HepG2 (cell line): ENCODE measurements around the gene FOXK2. TPM values are rescaled to one million over a fixed set of nuclear protein-coding genes. Genes with fewer than 3 reads are reported as not detected.

ENCODE experiments used
- CERS6 ChIP-seq: sonication (generic); formaldehyde crosslinking; IDR thresholded peaks from 2 replicates; pipeline ENCODE4 v1.5.0; 2020; ENCODE audit warnings: missing genetic modification reagents
- DNMT1 ChIP-seq: sonication (generic); formaldehyde crosslinking; IDR thresholded peaks from 2 replicates; pipeline ENCODE4 v1.5.1; 2020; ENCODE audit warnings: mild to moderate bottlenecking, missing genetic modification reagents
- ELK4 ChIP-seq: sonication (generic); formaldehyde crosslinking; IDR thresholded peaks from 2 replicates; pipeline ENCODE4 v1.9.0; 2021; ENCODE audit warnings: missing genetic modification reagents, borderline replicate concordance
- GATA4 ChIP-seq: sonication (generic); IDR thresholded peaks from 2 replicates; pipeline ENCODE4 v1.6.1; 2016; ENCODE audit warnings: antibody characterized with exemption, low read depth, borderline replicate concordance
- IRF9 ChIP-seq: sonication (generic); formaldehyde crosslinking; IDR thresholded peaks from 2 replicates; pipeline ENCODE4 v1.8.0; 2022; ENCODE audit warnings: missing genetic modification reagents, mild to moderate bottlenecking, borderline replicate concordance
- KAT8 ChIP-seq: IDR thresholded peaks from 2 replicates; pipeline ENCODE4 v1.6.1; 2016; ENCODE audit warnings: missing genetic modification reagents, missing compliant biosample characterization
- KDM1A ChIP-seq: IDR thresholded peaks from 2 replicates; pipeline ENCODE4 v1.6.1; 2016; ENCODE audit warnings: missing compliant biosample characterization
- KDM3A ChIP-seq: IDR thresholded peaks from 2 replicates; pipeline ENCODE4 v1.6.1; 2018; ENCODE audit warnings: low read depth, missing compliant biosample characterization
- MTA1 ChIP-seq: sonication (generic); formaldehyde crosslinking; IDR thresholded peaks from 2 replicates; pipeline ENCODE4 v1.4.0; 2020; ENCODE audit warnings: missing genetic modification reagents, mild to moderate bottlenecking, borderline replicate concordance
- NAIF1 ChIP-seq: sonication (generic); formaldehyde crosslinking; IDR thresholded peaks from 2 replicates; pipeline ENCODE4 v1.5.0; 2020; ENCODE audit warnings: mild to moderate bottlenecking, missing genetic modification reagents, borderline replicate concordance
- NKX3-1 ChIP-seq: sonication (generic); formaldehyde crosslinking; IDR thresholded peaks from 2 replicates; pipeline ENCODE4 v1.5.0; 2020; ENCODE audit warnings: missing genetic modification reagents
- NR3C1 ChIP-seq: sonication (generic); formaldehyde crosslinking; IDR thresholded peaks from 2 replicates; pipeline ENCODE4 v1.4.0; 2020; ENCODE audit warnings: missing genetic modification reagents
- RARG ChIP-seq: sonication (generic); formaldehyde crosslinking; IDR thresholded peaks from 2 replicates; pipeline ENCODE4 v1.4.0; 2020; ENCODE audit warnings: low read depth, mild to moderate bottlenecking, missing genetic modification reagents
- RBAK ChIP-seq: sonication (generic); formaldehyde crosslinking; IDR thresholded peaks from 2 replicates; pipeline ENCODE4 v1.5.1; 2020; ENCODE audit warnings: mild to moderate bottlenecking, missing genetic modification reagents
- RXRB ChIP-seq: IDR thresholded peaks from 2 replicates; pipeline ENCODE4 v1.6.1; 2016; ENCODE audit warnings: borderline replicate concordance, missing genetic modification reagents, missing compliant biosample characterization
- SAP130 ChIP-seq: IDR thresholded peaks from 2 replicates; pipeline ENCODE4 v1.6.1; 2016; ENCODE audit warnings: low read depth
- SMAD3 ChIP-seq: sonication (generic); formaldehyde crosslinking; IDR thresholded peaks from 2 replicates; pipeline ENCODE4 v1.4.0; 2020; ENCODE audit warnings: missing genetic modification reagents
- SOX5 ChIP-seq: IDR thresholded peaks from 2 replicates; pipeline ENCODE4 v1.6.1; 2016; ENCODE audit warnings: borderline replicate concordance
- THRA ChIP-seq: sonication (generic); formaldehyde crosslinking; IDR thresholded peaks from 2 replicates; pipeline ENCODE4 v1.4.0; 2020; ENCODE audit warnings: missing genetic modification reagents, borderline replicate concordance
- ZBTB37 ChIP-seq: sonication (generic); formaldehyde crosslinking; IDR thresholded peaks from 2 replicates; pipeline ENCODE4 v1.4.0; 2020; ENCODE audit warnings: mild to moderate bottlenecking, missing genetic modification reagents
- ZFX ChIP-seq: sonication (generic); formaldehyde crosslinking; IDR thresholded peaks from 2 replicates; pipeline ENCODE4 v1.4.0; 2020; ENCODE audit warnings: mild to moderate bottlenecking, low read depth, missing genetic modification reagents, moderate library complexity
- ZNF138 ChIP-seq: sonication (generic); formaldehyde crosslinking; IDR thresholded peaks from 2 replicates; pipeline ENCODE4 v1.5.0; 2020; ENCODE audit warnings: mild to moderate bottlenecking, low read depth, missing genetic modification reagents
- ZNF24 ChIP-seq: fragments of 450-650 bp; IDR thresholded peaks from 2 replicates; pipeline ENCODE4 v1.6.1; 2017; ENCODE audit warnings: antibody characterized with exemption, mild to moderate bottlenecking
- ZNF562 ChIP-seq: sonication (generic); formaldehyde crosslinking; IDR thresholded peaks from 2 replicates; pipeline ENCODE4 v1.8.0; 2022; ENCODE audit warnings: missing genetic modification reagents, borderline replicate concordance
- ZNF567 ChIP-seq: sonication (generic); formaldehyde crosslinking; IDR thresholded peaks from 2 replicates; pipeline ENCODE4 v1.8.1; 2023; ENCODE audit warnings: mild to moderate bottlenecking, missing genetic modification reagents, borderline replicate concordance
- ZNF773 ChIP-seq: sonication (generic); formaldehyde crosslinking; IDR thresholded peaks from 2 replicates; pipeline ENCODE4 v1.4.0; 2020; ENCODE audit warnings: missing genetic modification reagents, borderline replicate concordance
- polyA plus RNA-seq, 8 experiments: library from polyadenylated mRNA; depleted of rRNA in 3 of 8; stranded (reverse) in 7 of 8; unstranded in 1 of 8; fragments of >200 nt; fragmentation: Illumina TruSeq in 4 of 8; extraction: Trizol in 4 of 8; gene quantifications; 2 replicates each; pipeline versions ENCODE4 v1.2.1 to v1.2.3, GENCODE V29; 2011 to 2016; ENCODE audit warnings: low read depth in 4 of 8, missing spikeins in 1 of 8, mixed read lengths in 1 of 8; ENCODE audit not compliant: insufficient read depth in 1 of 8
- total RNA-seq, 5 experiments: library from RNA; depleted of rRNA; stranded (reverse); fragments of >200 nt; fragmentation: Illumina TruSeq; extraction: Trizol; gene quantifications; 2 replicates each; pipeline ENCODE4 v1.2.3, GENCODE V29; 2016; ENCODE audit warnings: low read depth in 1 of 5

The FOXK2 gene
- total and polyA plus RNA-seq, 2 of the 13 experiments (the other 11 are each of a cell fraction or from before 2014, with no cell fraction given), result 67.1 to 67.2 TPM

- no peak for TF ChIP-seq ZBTB37
- TF ChIP-seq IRF9 (CRISPR knock-in tag), result peak; percentile 93; the same call in 1 of the 2 replicates
- no peak for TF ChIP-seq NAIF1 (CRISPR knock-in tag)
- TF ChIP-seq ELK4 (CRISPR knock-in tag), result peak; percentile 95; the same call in 1 of the 2 replicates
- peak; percentile 65; the same call in 1 of the 2 replicates for TF ChIP-seq GATA4
- TF ChIP-seq KDM1A (CRISPR knock-in tag), result no peak
- TF ChIP-seq SMAD3 (CRISPR knock-in tag), result 0 out of 2 replicates have a peak, but pooled peaks have one; percentile 27
- TF ChIP-seq MTA1, result peak; percentile 37; the same call in 1 of the 2 replicates
- TF ChIP-seq KDM3A (CRISPR knock-in tag), result peak; percentile 76; the same call in 1 of the 2 replicates
- TF ChIP-seq ZFX (CRISPR knock-in tag), result peak; percentile 99
- no peak for TF ChIP-seq ZNF24
- TF ChIP-seq SAP130 (CRISPR knock-in tag), result peak; percentile 97
- TF ChIP-seq RXRB (CRISPR knock-in tag), result peak; percentile 54; the same call in 1 of the 2 replicates
- TF ChIP-seq DNMT1 (CRISPR knock-in tag), result peak; percentile 91
- peak; percentile 53; the same call in 1 of the 2 replicates for TF ChIP-seq SOX5 (CRISPR knock-in tag)
- peak; percentile 84 for TF ChIP-seq NKX3-1 (CRISPR knock-in tag)
- peak; percentile 92 for TF ChIP-seq KAT8 (CRISPR knock-in tag)
- 0 out of 2 replicates have a peak, but pooled peaks have one; percentile 41 for TF ChIP-seq ZNF567
- TF ChIP-seq THRA (CRISPR knock-in tag), result 0 out of 2 replicates have a peak, but pooled peaks have one; percentile 17
- TF ChIP-seq RARG (CRISPR knock-in tag), result no peak
- TF ChIP-seq ZNF562 (CRISPR knock-in tag), result no peak
- no peak for TF ChIP-seq CERS6 (CRISPR knock-in tag)
- peak; percentile 90; the same call in 1 of the 2 replicates for TF ChIP-seq ZNF138 (CRISPR knock-in tag)
- peak; percentile 89; the same call in 1 of the 2 replicates for TF ChIP-seq ZNF773 (CRISPR knock-in tag)
- TF ChIP-seq RBAK (CRISPR knock-in tag), result no peak
- TF ChIP-seq NR3C1 (CRISPR knock-in tag), result no peak
Observed at GRCh38 chr17:82648165-82648668, 128.7 kb downstream of the FOXK2 start, which contains the start of gene WDR45B (continued).
